Mesodermal cell (in vitro differentiated cells): ENCODE measurements around the gene PPP1R13L.
"Not testable (repeated sequence)": the region's sequence is repeated elsewhere in the genome, so short reads cannot be mapped to it uniquely, and the experiment has no call there.

ENCODE experiments used
- H3K27ac ChIP-seq: 2 replicates; pipeline ENCODE4 v1.7.0; 2013; ENCODE audit warnings: mild to moderate bottlenecking, low read depth, low read length, moderate library complexity; ENCODE audit not compliant: severe bottlenecking
- H3K36me3 ChIP-seq: 2 replicates; pipeline ENCODE4 v1.7.1; 2013; ENCODE audit warnings: mild to moderate bottlenecking, low read length, moderate library complexity; ENCODE audit not compliant: control insufficient read depth, insufficient read depth
- H3K4me1 ChIP-seq: one replicate; pipeline ENCODE4 v1.7.1; 2013; ENCODE audit warnings: mild to moderate bottlenecking, low read length; ENCODE audit not compliant: insufficient read depth, control insufficient read depth, poor library complexity, severe bottlenecking
- H3K4me3 ChIP-seq: 2 replicates; pipeline ENCODE4 v1.7.0; 2013; ENCODE audit warnings: low read length, control low read depth, mild to moderate bottlenecking; ENCODE audit not compliant: insufficient read depth, poor library complexity, severe bottlenecking; ENCODE audit errors: extremely low read depth
- H3K9me3 ChIP-seq: 2 replicates; pipeline ENCODE4 v1.7.1; 2013; ENCODE audit warnings: mild to moderate bottlenecking, low read length, moderate library complexity; ENCODE audit not compliant: control insufficient read depth
- WGBS, 2 experiments: methylation state at CpG; one replicate each; pipeline ENCODE4 v1.1.5; 2013; ENCODE audit warnings: missing lambda C conversion rate in 2 of 2; ENCODE audit not compliant: insufficient coverage in 2 of 2; 5-methylcytosine and 5-hydroxymethylcytosine counted together

PPP1R13L gene

DNA sequence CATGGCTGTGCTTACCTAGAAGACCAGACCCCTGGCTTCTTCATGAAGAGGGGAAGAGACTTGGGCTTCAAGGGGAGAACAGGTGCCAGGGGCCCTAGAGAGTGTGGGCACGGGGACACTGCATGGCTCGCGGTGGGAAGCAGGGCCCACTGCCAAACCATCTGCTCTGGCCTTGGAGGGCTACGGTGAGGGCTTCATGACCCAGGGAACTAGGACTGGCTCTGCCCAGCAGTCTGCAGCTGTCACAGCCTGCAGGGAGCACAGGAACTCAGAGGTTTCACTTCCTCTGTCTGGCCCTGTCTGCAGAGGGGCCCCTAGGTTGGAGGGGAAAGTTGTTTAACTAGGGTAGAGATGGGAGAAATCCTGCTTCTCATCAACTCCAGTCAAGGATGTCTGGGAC, 14.5 kb upstream of the PPP1R13L start:
- H3K36me3 ChIP-seq, result peaks cover 62% of the 10 kb centered on the region
- 94 to 98% methylated on average over 4 of the region's 4 CpGs for WGBS, 2 experiments

DNA sequence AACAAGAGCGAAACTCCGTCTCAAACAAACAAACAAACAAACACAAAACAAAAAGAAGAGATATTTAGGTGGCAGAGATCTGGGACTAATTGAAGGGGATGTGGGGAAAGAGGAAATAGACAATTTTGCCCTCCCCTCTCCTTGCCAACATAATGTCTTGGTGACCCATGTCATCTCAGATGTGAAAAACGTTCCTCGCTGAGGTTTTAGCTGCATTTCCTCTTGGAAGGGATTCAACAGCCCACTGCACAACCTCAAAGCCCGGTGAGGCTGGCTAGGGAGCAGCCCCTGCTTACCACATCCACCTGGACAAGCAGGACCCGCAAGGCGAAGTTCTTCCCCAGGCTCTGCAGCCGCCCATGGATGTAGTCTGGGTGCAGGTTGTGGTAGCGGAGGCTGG, 13.9 kb upstream of the PPP1R13L start:
- WGBS, 2 experiments, result 97 to 100% methylated on average over 2 to 4 of the region's 9 CpGs
- Histone ChIP-seq H3K9me3 (no peaks in the 10 kb centered on the region), H3K4me1 (peaks cover 10% of the 10 kb centered on the region), H3K36me3 (peaks cover 68% of the 10 kb centered on the region), H3K4me3 (no peak overlapping the region), H3K27ac (no peak overlapping the region)

More for the DNA sequence above, 14.5 kb upstream of the PPP1R13L start:
- H3K9me3 ChIP-seq, result no peaks in the 10 kb centered on the region
- H3K4me3 ChIP-seq, result no peak overlapping the region
- H3K4me1 ChIP-seq, result peaks cover 10% of the 10 kb centered on the region
- no peak overlapping the region for H3K27ac ChIP-seq

DNA sequence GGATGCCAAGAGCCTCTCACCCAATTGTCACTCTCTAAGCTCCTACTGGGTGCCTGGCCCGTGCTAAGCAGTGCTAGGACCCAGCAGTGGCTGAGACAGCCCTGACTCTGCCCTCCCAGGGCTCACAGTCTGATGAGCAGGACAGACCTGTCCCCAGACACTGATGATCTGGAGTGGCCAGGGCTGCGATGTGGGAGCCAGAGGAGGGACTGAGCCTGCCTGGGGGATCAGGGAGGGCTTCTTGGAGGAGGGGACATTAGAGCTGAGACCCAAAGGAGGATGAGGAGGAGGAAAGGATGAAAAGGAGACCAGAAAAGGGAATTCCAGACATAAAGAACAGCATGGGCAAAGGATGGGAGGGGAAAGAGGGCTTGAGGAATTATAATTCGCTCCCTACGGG, 12.3 kb upstream of the PPP1R13L start:
- H3K27ac ChIP-seq, result no peak overlapping the region
- peaks cover 4% of the 10 kb centered on the region for H3K4me1 ChIP-seq
- no peaks in the 10 kb centered on the region for H3K9me3 ChIP-seq
- peaks cover 81% of the 10 kb centered on the region for H3K36me3 ChIP-seq
- no peak overlapping the region for H3K4me3 ChIP-seq
- 92 to 97% methylated on average over 4 of the region's 4 CpGs for WGBS, 2 experiments

DNA sequence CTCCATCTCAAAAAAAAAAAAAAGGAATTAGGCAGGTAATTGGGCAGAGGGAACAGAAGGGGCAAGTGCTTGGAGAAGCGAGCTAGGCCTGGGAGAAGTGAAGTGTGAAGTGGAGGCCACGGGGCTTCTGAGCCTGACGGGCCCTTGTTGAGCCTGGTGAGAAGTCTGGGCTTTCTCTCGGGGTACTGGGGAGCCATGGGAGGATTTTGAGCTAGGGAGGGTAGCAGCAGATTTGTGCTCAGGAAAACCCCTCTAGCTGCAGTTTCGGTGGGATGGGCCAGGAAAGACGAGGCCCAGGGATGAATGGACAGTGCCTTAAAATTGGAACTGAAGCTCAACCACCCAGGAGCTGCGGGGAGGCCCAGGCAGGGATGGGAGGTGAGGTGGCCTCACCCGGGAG, 9.6 kb upstream of the PPP1R13L start:
- H3K36me3 ChIP-seq, result peaks cover 87% of the 10 kb centered on the region
- no peak overlapping the region for H3K27ac ChIP-seq
- no peaks in the 10 kb centered on the region for H3K4me1 ChIP-seq
- WGBS, 2 experiments, result 95 to 99% methylated on average over 8 of the region's 8 CpGs
- H3K9me3 ChIP-seq, result no peaks in the 10 kb centered on the region
- no peak overlapping the region for H3K4me3 ChIP-seq

DNA sequence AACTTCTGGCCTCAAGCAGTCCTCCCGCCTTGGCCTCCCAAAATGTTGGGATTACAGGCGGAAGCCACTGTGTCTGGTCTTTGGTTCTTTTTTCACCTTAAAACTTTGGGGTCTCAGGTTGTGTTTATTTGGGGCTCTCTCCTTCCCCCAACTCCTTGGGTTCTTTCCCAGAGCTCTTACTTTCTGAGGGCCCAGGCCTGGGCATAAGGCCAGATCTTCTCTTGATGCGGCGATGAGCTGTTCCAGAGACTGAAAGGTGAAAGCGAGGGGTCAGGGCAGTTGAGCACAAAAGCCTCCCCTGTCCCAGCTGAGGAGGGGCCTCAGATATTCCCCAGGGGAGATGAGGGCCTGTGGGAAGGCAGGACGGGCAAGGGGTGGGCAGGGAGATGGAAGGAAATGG, 8.6 kb upstream of the PPP1R13L start:
- Histone ChIP-seq H3K36me3 (peaks cover 86% of the 10 kb centered on the region), H3K9me3 (no peaks in the 10 kb centered on the region), H3K27ac (no peak overlapping the region), H3K4me1 (no peaks in the 10 kb centered on the region), H3K4me3 (no peak overlapping the region)
- WGBS, 2 experiments, result 93 to 98% methylated on average over 5 to 6 of the region's 6 CpGs

DNA sequence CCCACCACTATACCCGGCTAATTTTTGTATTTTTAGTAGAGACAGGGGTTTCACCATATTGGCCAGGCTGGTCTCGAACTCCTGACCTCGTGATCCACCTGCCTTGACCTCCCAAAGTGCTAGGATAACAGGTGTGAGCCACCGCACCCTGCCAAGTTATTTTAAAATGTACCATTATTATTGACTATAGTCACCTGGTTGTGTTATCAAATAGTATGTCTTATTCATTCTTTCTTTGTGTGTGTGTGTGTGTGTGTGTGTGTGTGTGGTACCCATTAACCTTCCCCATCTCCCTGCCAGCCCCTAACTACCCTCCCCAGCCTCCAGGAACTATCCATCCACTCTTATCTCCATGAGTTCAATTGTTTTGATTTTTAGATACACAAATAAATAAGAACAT, 5.5 kb upstream of the PPP1R13L start:
- H3K36me3 ChIP-seq, result peaks cover 61% of the 10 kb centered on the region
- not testable (repeated sequence) for H3K4me1 ChIP-seq, H3K27ac ChIP-seq, H3K4me3 ChIP-seq, H3K9me3 ChIP-seq
- WGBS, 2 experiments, result 100% methylated on average over 3 to 4 of the region's 4 CpGs

DNA sequence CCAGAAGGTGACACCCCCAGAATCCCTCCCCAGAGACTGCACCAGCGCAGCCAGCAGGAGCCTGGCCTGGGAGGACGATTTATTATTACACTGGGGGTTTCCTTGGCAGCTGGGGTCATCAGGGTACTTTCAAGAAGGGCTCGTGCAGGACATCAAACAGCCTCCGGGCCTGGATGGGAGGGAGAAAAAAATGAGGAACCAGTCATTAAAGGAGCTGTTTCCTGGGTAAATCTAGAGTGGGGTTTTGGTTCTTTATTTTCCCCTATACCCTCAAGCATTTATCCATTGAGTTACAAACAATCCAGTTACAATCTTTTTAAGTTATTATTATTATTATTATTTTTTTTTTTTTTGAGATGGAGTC, 4.7 kb upstream of the PPP1R13L start:
- Histone ChIP-seq H3K9me3 (no peaks in the 10 kb centered on the region), H3K4me3 (no peak overlapping the region), H3K36me3 (peaks cover 55% of the 10 kb centered on the region), H3K4me1 (no peaks in the 10 kb centered on the region), H3K27ac (no peak overlapping the region)
- 92 to 93% methylated on average over 2 to 3 of the region's 4 CpGs for WGBS, 2 experiments

DNA sequence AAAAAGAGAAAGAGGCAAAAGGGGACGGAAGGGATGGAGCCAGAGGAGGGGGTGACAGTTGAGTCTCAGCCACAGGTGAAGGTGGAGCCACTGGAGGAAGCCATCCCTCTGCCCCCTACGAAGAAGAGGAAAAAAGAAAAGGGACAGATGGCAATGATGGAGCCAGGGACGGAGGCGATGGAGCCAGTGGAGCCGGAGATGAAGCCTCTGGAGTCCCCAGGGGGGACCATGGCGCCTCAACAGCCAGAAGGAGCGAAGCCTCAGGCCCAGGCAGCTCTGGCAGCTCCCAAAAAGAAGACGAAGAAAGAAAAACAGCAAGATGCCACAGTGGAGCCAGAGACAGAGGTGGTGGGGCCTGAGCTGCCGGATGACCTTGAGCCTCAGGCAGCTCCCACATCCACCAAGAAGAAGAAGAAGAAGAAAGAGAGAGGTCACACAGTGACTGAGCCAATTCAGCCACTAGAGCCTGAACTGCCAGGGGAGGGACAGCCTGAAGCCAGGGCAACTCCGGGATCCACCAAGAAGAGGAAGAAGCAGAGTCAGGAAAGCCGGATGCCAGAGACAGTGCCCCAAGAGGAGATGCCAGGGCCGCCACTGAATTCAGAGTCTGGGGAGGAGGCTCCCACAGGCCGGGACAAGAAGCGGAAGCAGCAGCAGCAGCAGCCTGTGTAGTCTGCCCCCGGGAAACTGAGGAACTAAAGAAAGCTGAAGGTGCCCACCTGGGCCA, 4.1 kb upstream of the PPP1R13L start:
- H3K27ac ChIP-seq, result no peak overlapping the region
- no peaks in the 10 kb centered on the region for H3K9me3 ChIP-seq
- no peak overlapping the region for H3K4me3 ChIP-seq
- WGBS, 2 experiments, result 92 to 95% methylated on average over 11 to 14 of the region's 15 CpGs
- peaks cover 50% of the 10 kb centered on the region for H3K36me3 ChIP-seq
- H3K4me1 ChIP-seq, result peaks cover under 1% of the 10 kb centered on the region

DNA sequence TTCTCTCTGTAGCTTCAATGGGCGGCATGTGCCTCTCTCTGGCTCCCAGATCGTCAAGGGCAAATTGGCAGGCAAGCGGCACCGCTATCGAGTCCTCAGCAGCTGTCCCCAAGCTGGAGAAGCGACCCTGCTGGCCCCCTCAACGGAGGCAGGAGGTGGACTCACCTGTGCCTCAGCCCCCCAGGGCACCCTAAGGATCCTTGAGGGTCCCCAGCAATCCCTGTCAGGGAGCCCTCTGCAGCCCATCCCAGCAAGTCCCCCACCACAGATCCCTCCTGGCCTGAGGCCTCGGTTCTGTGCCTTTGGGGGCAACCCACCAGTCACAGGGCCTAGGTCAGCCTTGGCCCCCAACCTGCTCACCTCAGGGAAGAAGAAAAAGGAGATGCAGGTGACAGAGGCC, 3.3 kb upstream of the PPP1R13L start:
- no peak overlapping the region for H3K4me3 ChIP-seq
- peaks cover 42% of the 10 kb centered on the region for H3K36me3 ChIP-seq
- H3K9me3 ChIP-seq, result no peaks in the 10 kb centered on the region
- no peak overlapping the region for H3K27ac ChIP-seq
- H3K4me1 ChIP-seq, result peaks cover 10% of the 10 kb centered on the region
- WGBS, 2 experiments, result 92 to 95% methylated on average over 6 to 8 of the region's 8 CpGs

DNA sequence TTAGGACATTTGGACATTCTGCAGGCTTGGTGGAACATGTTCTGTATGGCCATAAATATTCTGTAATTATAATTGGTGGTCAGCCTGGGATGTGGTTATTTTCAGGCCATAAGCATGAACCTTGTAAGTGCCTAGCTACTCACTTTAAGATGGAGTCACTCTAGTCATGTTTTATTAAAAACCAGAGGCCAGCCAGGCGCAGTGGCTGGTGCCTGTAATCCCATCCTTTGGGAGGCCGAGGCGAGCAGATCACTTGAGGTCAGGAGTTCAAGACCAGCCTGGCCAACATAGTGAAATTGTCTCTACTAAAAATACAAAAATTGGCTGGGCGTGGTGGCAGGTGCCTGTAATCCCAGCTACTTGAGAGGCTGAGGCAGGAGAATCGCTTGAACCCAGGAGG, 2.7 kb upstream of the PPP1R13L start:
- H3K27ac ChIP-seq, H3K9me3 ChIP-seq: not testable (repeated sequence)
- Histone ChIP-seq H3K36me3 (peaks cover 37% of the 10 kb centered on the region), H3K4me1 (peaks cover 15% of the 10 kb centered on the region), H3K4me3 (peak overlapping the region; percentile 86)
- 74 to 82% methylated on average over 4 to 5 of the region's 5 CpGs for WGBS, 2 experiments

DNA sequence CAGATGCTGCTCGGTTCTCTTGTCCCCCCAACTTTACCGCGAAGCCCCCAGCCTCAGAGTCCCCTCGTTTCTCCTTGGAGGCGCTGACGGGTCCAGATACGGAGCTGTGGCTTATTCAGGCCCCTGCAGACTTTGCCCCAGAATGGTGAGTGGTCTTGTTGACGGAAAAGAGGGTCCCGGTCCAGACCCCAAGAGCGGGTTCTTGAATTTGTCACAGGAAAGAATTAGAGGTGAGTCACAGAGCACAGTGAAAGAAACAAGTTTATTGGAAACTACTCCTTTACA, 2.2 kb upstream of the PPP1R13L start:
- peaks cover 18% of the 10 kb centered on the region for H3K4me1 ChIP-seq
- peak overlapping the region; percentile 86 for H3K4me3 ChIP-seq
- 0% methylated on average over 6 to 8 of the region's 10 CpGs for WGBS, 2 experiments

More for the DNA sequence above, 2.2 kb upstream of the PPP1R13L start:
- Histone ChIP-seq H3K27ac (peak overlapping the region; percentile 99), H3K9me3 (no peaks in the 10 kb centered on the region), H3K36me3 (peaks cover 31% of the 10 kb centered on the region)
